H9 (cell line): ENCODE measurements around the gene CDH13. TPM values are rescaled to one million over a fixed set of nuclear protein-coding genes. Genes with fewer than 3 reads are reported as not detected.

Source experiments
- DNase-seq: peaks from one replicate; pipeline ENCODE4 v3.0.0-alpha.2; 2017
- H2AFZ ChIP-seq: one replicate; pipeline ENCODE4 v1.6.1; 2013; ENCODE audit warnings: mild to moderate bottlenecking, low read length, control low read depth, moderate library complexity
- H2AK5ac ChIP-seq: 2 replicates; pipeline ENCODE4 v1.6.1; 2013; ENCODE audit warnings: low read length, control low read depth, mixed read lengths; ENCODE audit not compliant: insufficient read length
- H2BK120ac ChIP-seq: one replicate; pipeline ENCODE4 v1.6.1; 2013; ENCODE audit warnings: low read depth, mild to moderate bottlenecking, low read length, control low read depth, inconsistent platforms; ENCODE audit not compliant: poor library complexity, severe bottlenecking
- H2BK12ac ChIP-seq: 2 replicates; pipeline ENCODE4 v1.6.1; 2013; ENCODE audit warnings: low read length, control low read depth, mixed read lengths, low read depth; ENCODE audit not compliant: insufficient read length
- H2BK15ac ChIP-seq: 2 replicates; pipeline ENCODE4 v1.6.1; 2013; ENCODE audit warnings: low read depth, low read length, control low read depth
- H2BK20ac ChIP-seq: one replicate; pipeline ENCODE4 v1.6.1; 2013; ENCODE audit warnings: low read depth, mild to moderate bottlenecking, low read length, control low read depth, inconsistent platforms; ENCODE audit not compliant: poor library complexity, severe bottlenecking
- H2BK5ac ChIP-seq: 2 replicates; pipeline ENCODE4 v1.6.1; 2013; ENCODE audit warnings: low read length, control low read depth, mixed read lengths; ENCODE audit not compliant: insufficient read length
- H3K14ac ChIP-seq: 2 replicates; pipeline ENCODE4 v1.6.1; 2013; ENCODE audit warnings: low read length, control low read depth; ENCODE audit not compliant: insufficient read depth
- H3K18ac ChIP-seq: 2 replicates; pipeline ENCODE4 v1.6.1; 2013; ENCODE audit warnings: low read depth, mild to moderate bottlenecking, mixed read lengths, low read length, control low read depth; ENCODE audit not compliant: insufficient read length
- H3K23ac ChIP-seq: 2 replicates; pipeline ENCODE4 v1.6.1; 2013; ENCODE audit warnings: low read length, control low read depth, mixed read lengths, low read depth; ENCODE audit not compliant: insufficient read length
- H3K23me2 ChIP-seq: 2 replicates; pipeline ENCODE4 v1.6.1; 2013; ENCODE audit warnings: low read depth, mild to moderate bottlenecking, mixed read lengths, low read length, control low read depth; ENCODE audit not compliant: insufficient read length, poor library complexity, severe bottlenecking
- H3K27ac ChIP-seq: 2 replicates; pipeline ENCODE4 v1.5.1; 2013; ENCODE audit warnings: low read length, control low read depth, mixed read lengths, low read depth; ENCODE audit not compliant: insufficient read length
- H3K27me3 ChIP-seq: 2 replicates; pipeline ENCODE4 v1.6.1; 2013; ENCODE audit warnings: low read length, control low read depth, inconsistent platforms; ENCODE audit not compliant: insufficient read depth
- H3K4ac ChIP-seq: 2 replicates; pipeline ENCODE4 v1.6.1; 2013; ENCODE audit warnings: low read depth, mild to moderate bottlenecking, control low read depth, inconsistent platforms, low read length, moderate library complexity
- H3K4me1 ChIP-seq: 2 replicates; pipeline ENCODE4 v1.6.1; 2013; ENCODE audit warnings: low read length, control low read depth, inconsistent platforms; ENCODE audit not compliant: insufficient read depth
- H3K4me2 ChIP-seq: 2 replicates; pipeline ENCODE4 v1.6.1; 2013; ENCODE audit warnings: low read length, control low read depth, mixed read lengths; ENCODE audit not compliant: insufficient read length, insufficient read depth
- H3K56ac ChIP-seq: 2 replicates; pipeline ENCODE4 v1.6.1; 2013; ENCODE audit warnings: low read depth, mild to moderate bottlenecking, mixed read lengths, low read length, control low read depth; ENCODE audit not compliant: insufficient read length
- H3K79me1 ChIP-seq: 2 replicates; pipeline ENCODE4 v1.6.1; 2013; ENCODE audit warnings: low read depth, mild to moderate bottlenecking, moderate library complexity, low read length, control low read depth, inconsistent platforms; ENCODE audit not compliant: insufficient read depth, poor library complexity, severe bottlenecking
- H3K79me2 ChIP-seq: 2 replicates; pipeline ENCODE4 v1.6.1; 2013; ENCODE audit warnings: low read length, control low read depth, inconsistent platforms; ENCODE audit not compliant: insufficient read depth
- H3K9ac ChIP-seq: 2 replicates; pipeline ENCODE4 v1.6.1; 2013; ENCODE audit warnings: low read length, control low read depth, mixed read lengths; ENCODE audit not compliant: insufficient read length; ENCODE audit errors: extremely low read depth
- H3K9me3 ChIP-seq: one replicate; pipeline ENCODE4 v1.6.1; 2013; ENCODE audit warnings: low read depth, low read length, inconsistent platforms; ENCODE audit not compliant: control insufficient read depth
- H3T11ph ChIP-seq: one replicate; pipeline ENCODE4 v1.6.1; 2013; ENCODE audit warnings: mild to moderate bottlenecking, low read length, control low read depth, inconsistent platforms
- H4K20me1 ChIP-seq: one replicate; pipeline ENCODE4 v1.6.1; 2013; ENCODE audit not compliant: control insufficient read depth, insufficient read length, insufficient read depth
- H4K5ac ChIP-seq: 2 replicates; pipeline ENCODE4 v1.6.1; 2013; ENCODE audit warnings: low read depth, mild to moderate bottlenecking, mixed read lengths, low read length, control low read depth; ENCODE audit not compliant: insufficient read length
- H4K8ac ChIP-seq: replicated peaks from 2 replicates; pipeline ENCODE4 v1.6.1; 2013; ENCODE audit warnings: low read length, control low read depth, mixed read lengths, low read depth; ENCODE audit not compliant: insufficient read length
- H4K91ac ChIP-seq: 2 replicates; pipeline ENCODE4 v1.6.1; 2013; ENCODE audit warnings: low read depth, mild to moderate bottlenecking, moderate library complexity, mixed read lengths, low read length, control low read depth; ENCODE audit not compliant: insufficient read length
- H3K27ac Mint-ChIP-seq, 3 experiments: 2 replicates in 2 of 3; 3 replicates in 1 of 3; pipeline ENCODE4 v1.8.0; 2020 to 2021; ENCODE audit warnings: mixed read lengths in 3 of 3, mild to moderate bottlenecking in 1 of 3, moderate library complexity in 1 of 3
- H3K27me3 Mint-ChIP-seq: 2 replicates; pipeline ENCODE4 v1.8.0; 2021; ENCODE audit warnings: low read depth, mild to moderate bottlenecking, moderate library complexity, mixed read lengths
- H3K36me3 Mint-ChIP-seq, 3 experiments: 2 replicates in 2 of 3; 3 replicates in 1 of 3; pipeline ENCODE4 v1.8.0; 2020 to 2021; ENCODE audit warnings: low read depth in 3 of 3, mixed read lengths in 3 of 3; ENCODE audit not compliant: insufficient read depth in 1 of 3
- H3K4me1 Mint-ChIP-seq, 2 experiments: 2 replicates each; pipeline ENCODE4 v1.8.0; 2020; ENCODE audit warnings: mixed read lengths in 2 of 2
- H3K4me3 Mint-ChIP-seq, 2 experiments: 2 replicates in 1 of 2; 3 replicates in 1 of 2; pipeline ENCODE4 v1.8.0; 2020 to 2021; ENCODE audit warnings: mild to moderate bottlenecking in 2 of 2, mixed read lengths in 2 of 2, moderate library complexity in 1 of 2
- H3K9me3 Mint-ChIP-seq, 2 experiments: 2 replicates in 1 of 2; 3 replicates in 1 of 2; pipeline ENCODE4 v1.8.0; 2020; ENCODE audit warnings: mild to moderate bottlenecking in 2 of 2, mixed read lengths in 2 of 2, moderate library complexity in 1 of 2
- WGBS: extraction: QIAGEN DNeasy Blood & Tissue Kit; methylation state at CpG from one replicate; pipeline ENCODE4 v1.1.7; 2013; ENCODE audit warnings: missing lambda C conversion rate, low lambda C conversion rate, mixed read lengths; ENCODE audit not compliant: insufficient read length; ENCODE audit errors: extremely low coverage; 5-methylcytosine and 5-hydroxymethylcytosine counted together
- total RNA-seq: library from RNA; stranded (reverse); gene quantifications from 2 replicates; pipeline ENCODE4 v1.2.1, GENCODE V29; 2021
- TF ChIP-seq, protein P1 (sequence below): fragments of 200-600 bp; sonication (generic); conservative IDR thresholded peaks from 3 replicates; pipeline ENCODE4 v1.8.0; 2021; ENCODE audit warnings: antibody characterized with exemption, mild to moderate bottlenecking

CDH13 gene
- total RNA-seq, 1 experiment from 2014 or later = 1.5 TPM

GRCh38 chr16:83814659-83814985 is 1187.9 kb downstream of the CDH13 start:
- H3K56ac ChIP-seq = no peak overlapping the region
- peak overlapping the region; percentile 99 for H3K18ac ChIP-seq
- H3K9me3 Mint-ChIP-seq = no peaks in the 10 kb centered on the region
- H3K27ac ChIP-seq = peak overlapping the region; percentile 75
- DNase-seq = no peak
- peak overlapping the region; percentile 78 for H2BK5ac ChIP-seq
- H3K27me3 ChIP-seq = no peaks in the 10 kb centered on the region
- H3K23ac ChIP-seq = no peak overlapping the region
- H3K4me2 ChIP-seq = no peak overlapping the region
- no peak overlapping the region for H2AK5ac ChIP-seq
- H3K79me1 ChIP-seq = no peaks in the 10 kb centered on the region
- H3K36me3 Mint-ChIP-seq = peaks cover 13 to 33% (median 25%) of the 10 kb centered on the region in 3 experiments; a peak in 6 of 7 replicates
- H3K4me1 ChIP-seq = peaks cover 6% of the 10 kb centered on the region; the same call in 1 of the 2 replicates
- H2BK15ac ChIP-seq = no peak overlapping the region
- TF ChIP-seq, protein P1, sequence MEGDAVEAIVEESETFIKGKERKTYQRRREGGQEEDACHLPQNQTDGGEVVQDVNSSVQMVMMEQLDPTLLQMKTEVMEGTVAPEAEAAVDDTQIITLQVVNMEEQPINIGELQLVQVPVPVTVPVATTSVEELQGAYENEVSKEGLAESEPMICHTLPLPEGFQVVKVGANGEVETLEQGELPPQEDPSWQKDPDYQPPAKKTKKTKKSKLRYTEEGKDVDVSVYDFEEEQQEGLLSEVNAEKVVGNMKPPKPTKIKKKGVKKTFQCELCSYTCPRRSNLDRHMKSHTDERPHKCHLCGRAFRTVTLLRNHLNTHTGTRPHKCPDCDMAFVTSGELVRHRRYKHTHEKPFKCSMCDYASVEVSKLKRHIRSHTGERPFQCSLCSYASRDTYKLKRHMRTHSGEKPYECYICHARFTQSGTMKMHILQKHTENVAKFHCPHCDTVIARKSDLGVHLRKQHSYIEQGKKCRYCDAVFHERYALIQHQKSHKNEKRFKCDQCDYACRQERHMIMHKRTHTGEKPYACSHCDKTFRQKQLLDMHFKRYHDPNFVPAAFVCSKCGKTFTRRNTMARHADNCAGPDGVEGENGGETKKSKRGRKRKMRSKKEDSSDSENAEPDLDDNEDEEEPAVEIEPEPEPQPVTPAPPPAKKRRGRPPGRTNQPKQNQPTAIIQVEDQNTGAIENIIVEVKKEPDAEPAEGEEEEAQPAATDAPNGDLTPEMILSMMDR = no peak
- peak overlapping the region; percentile 67 to 89 (median 81); a peak in 1 of 7 replicates for H3K27ac Mint-ChIP-seq
- H3K4ac ChIP-seq = no peak overlapping the region
- H3K79me2 ChIP-seq = no peaks in the 10 kb centered on the region
- no peak overlapping the region for H2BK20ac ChIP-seq
- no peak overlapping the region for H2BK120ac ChIP-seq
- H3K4me1 Mint-ChIP-seq = peaks cover 24 to 29% of the 10 kb centered on the region in 2 experiments
- H3T11ph ChIP-seq = no peak overlapping the region
- H4K8ac ChIP-seq = no peak overlapping the region
- no peak overlapping the region for H2AFZ ChIP-seq
- no peaks in the 10 kb centered on the region for H3K9me3 ChIP-seq
- H4K91ac ChIP-seq = no peak overlapping the region
- no peak overlapping the region for H3K9ac ChIP-seq
- peak overlapping the region; percentile 90 for H4K5ac ChIP-seq
- no peaks in the 10 kb centered on the region for H3K27me3 Mint-ChIP-seq
- H3K4me3 Mint-ChIP-seq = peak overlapping the region in 1 of 2 experiments; percentile 17; a peak in 1 of 5 replicates
- H3K14ac ChIP-seq = no peak overlapping the region
- no peak overlapping the region for H2BK12ac ChIP-seq
- no CpG with 5 or more reads among the region's 4 CpGs for WGBS
- H4K20me1 ChIP-seq = no peaks in the 10 kb centered on the region
- no peaks in the 10 kb centered on the region for H3K23me2 ChIP-seq
